Left renal pelvis (tissue), 4 donors: ENCODE results near the gene SIDT1. TPM values are rescaled to one million over a fixed set of nuclear protein-coding genes. Genes with fewer than 3 reads are reported as not detected.

Experiments used
- DNase-seq, 4 donors: peaks; one replicate each; pipeline ENCODE4 v3.0.0-alpha.2; 2013; ENCODE audit warnings: low read depth in 4 of 4, low spot score in 3 of 4
- polyA plus RNA-seq, 4 donors: library from polyadenylated mRNA; unstranded; fragments of 120-200 nt; gene quantifications; one replicate each; pipeline ENCODE4 v1.2.1, GENCODE V29; 2013; ENCODE audit not compliant: insufficient read length in 4 of 4

The SIDT1 gene
- polyA plus RNA-seq, 4 donors = 2.4 to 3.7 (median 2.8) TPM

DNA sequence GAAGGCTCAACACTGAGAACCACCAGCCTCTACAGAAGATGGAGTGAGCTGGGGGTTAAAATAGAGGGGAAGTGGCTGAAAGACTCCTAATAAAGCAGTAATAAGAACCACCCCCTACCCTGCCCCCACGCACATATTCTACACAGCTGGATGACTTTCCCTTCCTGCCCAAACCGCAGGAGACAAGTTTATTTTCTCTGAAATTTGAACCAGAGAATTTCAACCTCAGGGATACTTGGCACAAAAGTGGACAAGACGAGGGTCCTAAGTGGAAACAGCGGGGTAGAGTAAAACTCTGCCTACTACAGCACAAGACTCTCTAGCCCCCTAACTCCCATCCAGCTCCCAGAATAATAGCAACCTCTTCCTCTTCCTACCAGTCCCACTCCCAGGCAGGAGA is 135.7 kb downstream of the SIDT1 start:
- DNase-seq = peak in 3 of 4 donors; percentile 29 to 53 (median 42)

DNA sequence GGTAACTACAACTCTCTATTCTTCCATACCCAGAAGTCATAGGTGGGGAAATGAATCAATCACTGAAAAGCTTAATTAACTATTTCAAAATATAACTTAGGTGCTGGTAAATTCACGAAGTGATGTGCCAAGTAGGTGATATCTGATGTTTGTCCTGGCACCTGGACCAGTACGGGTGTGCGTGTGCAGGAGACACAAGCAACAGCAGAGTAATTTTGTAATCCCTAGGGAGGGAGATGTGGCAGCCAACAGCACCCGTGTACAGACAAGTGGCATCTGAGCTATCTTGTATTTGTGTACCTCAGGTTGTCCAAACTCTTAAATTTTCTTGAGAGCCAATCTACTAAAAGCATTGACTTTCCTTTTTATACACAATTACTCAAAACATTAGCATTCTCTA is 141.2 kb downstream of the SIDT1 start:
- DNase-seq = no peak

DNA sequence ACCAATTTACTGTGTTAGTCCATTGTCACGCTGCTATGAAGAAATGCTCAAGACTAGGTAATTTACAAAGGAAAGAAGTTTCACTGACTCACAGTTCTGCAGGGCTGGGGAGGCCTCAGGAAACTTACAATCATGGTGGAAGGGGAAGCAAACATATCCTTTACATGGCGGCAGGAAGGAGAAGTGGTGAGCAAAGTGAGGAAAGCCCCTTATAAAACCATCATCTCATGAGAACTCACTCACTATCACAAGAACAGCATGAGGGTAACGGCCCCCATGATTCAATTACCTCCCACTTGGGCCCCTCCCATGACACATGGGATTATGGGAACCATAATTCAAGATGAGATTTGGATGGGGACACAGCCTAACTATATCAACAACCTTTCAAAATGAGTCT is 143.9 kb downstream of the SIDT1 start:
- no peak for DNase-seq

DNA sequence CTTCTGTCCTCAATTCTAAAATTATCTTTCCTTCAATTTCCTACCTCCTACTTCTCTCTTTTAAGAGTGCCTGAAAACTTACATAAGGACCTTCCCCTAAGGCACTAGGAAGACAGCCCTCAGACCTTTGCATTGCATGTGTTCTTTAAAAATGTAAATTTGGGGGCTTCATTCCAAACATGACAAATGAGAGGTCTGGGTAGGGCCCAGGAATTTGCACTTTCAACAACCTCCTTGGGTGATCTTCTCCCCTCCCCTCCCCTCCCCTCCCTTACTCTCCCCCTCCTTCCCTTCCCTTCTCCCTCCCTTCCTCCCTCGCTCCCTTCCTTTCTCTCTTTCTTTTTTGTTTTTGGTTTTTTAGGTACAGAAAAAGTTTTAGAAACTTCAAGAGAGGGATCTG is 145.4 kb downstream of the SIDT1 start:
- no peak for DNase-seq

DNA sequence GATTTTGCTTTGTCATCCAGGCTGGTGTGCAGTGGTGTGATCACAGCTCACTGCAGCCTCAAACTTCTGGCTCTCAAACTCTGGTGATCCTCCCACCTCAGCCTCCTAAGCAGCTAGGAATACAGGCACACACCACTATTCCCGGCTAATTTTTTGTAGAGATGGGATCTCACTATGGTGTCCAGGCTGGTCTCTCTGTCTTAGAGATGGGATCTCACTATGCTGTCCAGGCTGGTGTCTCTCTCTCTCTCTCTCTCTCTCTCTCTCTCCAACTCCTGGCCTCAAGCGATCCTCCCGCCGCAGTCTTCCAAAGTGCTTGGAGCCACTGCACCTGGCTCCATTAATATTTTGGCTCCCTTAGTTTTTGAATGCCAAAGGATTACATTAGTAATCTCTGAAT is 146.4 kb downstream of the SIDT1 start:
- DNase-seq = no peak

Other genes with a start within 250 kb of the SIDT1 start
- gene CFAP44, start 91.1 kb upstream of the SIDT1 start, polyA plus RNA-seq = 10 to 100 TPM; 11.1 to 31.4 (median 22.5) TPM
- 10 to 100 TPM; 26.1 to 32.1 (median 30.1) TPM for gene SPICE1, start 17.4 kb upstream of the SIDT1 start, polyA plus RNA-seq
- gene USF3, start 164.1 kb downstream of the SIDT1 start, polyA plus RNA-seq = 10 to 100 TPM; 12.1 to 21.2 (median 20.4) TPM
- 100 to 1,000 TPM; 124 to 164 (median 143) TPM for gene NAA50, start 213.7 kb downstream of the SIDT1 start, polyA plus RNA-seq
- gene ATP6V1A, start 214.5 kb downstream of the SIDT1 start, polyA plus RNA-seq = 10 to 100 TPM; 36.2 to 99.8 (median 88.0) TPM